Measurements from ENCODE around the gene TMEM14A. TPM values are rescaled to one million over a fixed set of nuclear protein-coding genes. Genes with fewer than 3 reads are reported as not detected.

Gene TMEM14A
- total RNA-seq, 1 experiment from 2014 or later = 7.3 TPM

- Histone ChIP-seq H2AFZ (ENCODE audit: low read length) (no peak overlapping the region), H3K9ac (ENCODE audit: extremely low read depth, insufficient read length, low read length) (no peak overlapping the region), H2BK15ac (ENCODE audit: low read depth, low read length) (no peak overlapping the region), H4K8ac (replicated peaks; ENCODE audit: insufficient read length, low read depth, low read length) (no peak overlapping the region), H2BK120ac (ENCODE audit: low read depth, low read length, poor library complexity, severe bottlenecking) (no peak overlapping the region), H3K9me3 (ENCODE audit: control insufficient read depth, low read depth, low read length) (no peaks in the 10 kb centered on the region), H3K18ac (ENCODE audit: insufficient read length, low read depth, low read length) (no peak overlapping the region), H4K5ac (ENCODE audit: insufficient read length, low read depth, low read length) (no peak overlapping the region), H2AK5ac (ENCODE audit: insufficient read length, low read length) (no peak overlapping the region), H3K79me1 (ENCODE audit: insufficient read depth, low read depth, low read length, poor library complexity, severe bottlenecking) (no peaks in the 10 kb centered on the region), H3K27ac (ENCODE audit: insufficient read length, low read depth, low read length) (no peak overlapping the region), H3K23ac (ENCODE audit: insufficient read length, low read depth, low read length) (no peak overlapping the region), H3K56ac (ENCODE audit: insufficient read length, low read depth, low read length) (no peak overlapping the region), H3K4ac (ENCODE audit: low read depth, low read length) (no peak overlapping the region), H3K79me2 (ENCODE audit: insufficient read depth, low read length) (no peaks in the 10 kb centered on the region), H4K91ac (ENCODE audit: insufficient read length, low read depth, low read length) (no peak overlapping the region), H2BK20ac (ENCODE audit: low read depth, low read length, poor library complexity, severe bottlenecking) (no peak overlapping the region), H3T11ph (ENCODE audit: low read length) (no peak overlapping the region), H3K4me1 (ENCODE audit: insufficient read depth, low read length) (no peaks in the 10 kb centered on the region), H4K20me1 (ENCODE audit: control insufficient read depth, insufficient read depth, insufficient read length) (no peaks in the 10 kb centered on the region), H3K4me2 (ENCODE audit: insufficient read depth, insufficient read length, low read length) (no peak overlapping the region), H2BK12ac (ENCODE audit: insufficient read length, low read depth, low read length) (no peak overlapping the region), H3K23me2 (ENCODE audit: insufficient read length, low read depth, low read length, poor library complexity, severe bottlenecking) (no peaks in the 10 kb centered on the region), H2BK5ac (ENCODE audit: insufficient read length, low read length) (no peak overlapping the region), H3K27me3 (ENCODE audit: insufficient read depth, low read length) (no peaks in the 10 kb centered on the region), H3K14ac (ENCODE audit: insufficient read depth, low read length) (no peak overlapping the region)
- Mint-ChIP-seq H3K27me3 (ENCODE audit: low read depth) (peaks cover 2% of the 10 kb centered on the region; the same call in 1 of the 2 replicates), H3K27ac (no peak overlapping the region; a peak in 1 of 7 replicates), H3K4me3 (no peak overlapping the region), H3K9me3 (no peaks in the 10 kb centered on the region), H3K4me1 (peaks cover 22 to 27% of the 10 kb centered on the region in 2 experiments), H3K36me3 (ENCODE audit: insufficient read depth in 1 of 3, low read depth in 3 of 3) (no peaks in the 10 kb centered on the region)
- TF ChIP-seq, protein P1, sequence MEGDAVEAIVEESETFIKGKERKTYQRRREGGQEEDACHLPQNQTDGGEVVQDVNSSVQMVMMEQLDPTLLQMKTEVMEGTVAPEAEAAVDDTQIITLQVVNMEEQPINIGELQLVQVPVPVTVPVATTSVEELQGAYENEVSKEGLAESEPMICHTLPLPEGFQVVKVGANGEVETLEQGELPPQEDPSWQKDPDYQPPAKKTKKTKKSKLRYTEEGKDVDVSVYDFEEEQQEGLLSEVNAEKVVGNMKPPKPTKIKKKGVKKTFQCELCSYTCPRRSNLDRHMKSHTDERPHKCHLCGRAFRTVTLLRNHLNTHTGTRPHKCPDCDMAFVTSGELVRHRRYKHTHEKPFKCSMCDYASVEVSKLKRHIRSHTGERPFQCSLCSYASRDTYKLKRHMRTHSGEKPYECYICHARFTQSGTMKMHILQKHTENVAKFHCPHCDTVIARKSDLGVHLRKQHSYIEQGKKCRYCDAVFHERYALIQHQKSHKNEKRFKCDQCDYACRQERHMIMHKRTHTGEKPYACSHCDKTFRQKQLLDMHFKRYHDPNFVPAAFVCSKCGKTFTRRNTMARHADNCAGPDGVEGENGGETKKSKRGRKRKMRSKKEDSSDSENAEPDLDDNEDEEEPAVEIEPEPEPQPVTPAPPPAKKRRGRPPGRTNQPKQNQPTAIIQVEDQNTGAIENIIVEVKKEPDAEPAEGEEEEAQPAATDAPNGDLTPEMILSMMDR (conservative IDR thresholded peaks at IDR 0.05) = no peak
- no CpG with 5 or more reads among the region's 2 CpGs for WGBS (ENCODE audit: extremely low coverage, insufficient read length, low lambda C conversion rate)
- DNase-seq = no peak
These were observed 54.8 kb downstream of the TMEM14A start for GRCh38 chr6:52725535-52726192.
